Measurements from ENCODE around the gene ALDH3B2. TPM values are rescaled to one million over a fixed set of nuclear protein-coding genes. Genes with fewer than 3 reads are reported as not detected.
A peak's percentile ranks its signal among the peaks of the same experiment; 100 is the strongest.

The ALDH3B2 gene
- polyA plus RNA-seq, 3 donors, result not detected

DNA sequence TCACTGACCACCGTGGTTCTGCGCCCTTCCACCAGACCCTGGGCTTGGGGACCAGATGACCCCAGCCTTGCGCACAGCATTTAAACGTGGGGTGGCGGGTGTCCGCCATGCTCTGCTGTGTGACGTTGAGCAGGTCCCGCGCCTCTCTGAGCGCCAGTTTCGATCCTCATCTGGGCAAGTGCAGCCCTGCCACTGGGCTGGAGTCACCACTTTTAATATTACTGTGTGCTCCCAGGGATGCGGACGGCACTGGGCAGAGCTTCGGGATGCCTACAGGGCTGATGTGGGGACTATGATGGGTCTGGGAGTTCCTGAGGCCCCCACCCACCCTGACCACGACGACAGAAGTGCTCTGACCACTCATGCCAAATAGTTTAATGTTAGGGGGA lies 43.5 kb downstream of the ALDH3B2 start:
- Histone ChIP-seq H3K27me3 (ENCODE audit: control insufficient read depth in 2 of 2, insufficient read depth in 2 of 2, low read length in 2 of 2) (no peaks in the 10 kb centered on the region), H3K4me2 (replicated peaks; ENCODE audit: extremely low read depth, low read length, poor library complexity, severe bottlenecking) (peak overlapping the region; percentile 98), H3K9me3 (replicated peaks in 1 of 2; ENCODE audit: control insufficient read depth in 1 of 2, insufficient read depth in 1 of 2, low read length in 2 of 2) (no peaks in the 10 kb centered on the region), H3K36me3 (replicated peaks in 1 of 2; ENCODE audit: control insufficient read depth in 1 of 2, insufficient read depth in 2 of 2, low read length in 2 of 2) (no peaks in the 10 kb centered on the region), H2AFZ (ENCODE audit: insufficient read depth, low read depth, low read length, poor library complexity, severe bottlenecking) (peak overlapping the region; percentile 86), H3K4me3 (replicated peaks in 1 of 3; ENCODE audit: low read depth in 2 of 3, low read length in 3 of 3) (peak overlapping the region; percentile 48 to 86 (median 56)), H3K27ac (ENCODE audit: low read depth in 1 of 2, low read length in 2 of 2) (peak overlapping the region; percentile 28 to 70), H4K20me1 (ENCODE audit: insufficient read depth, low read length) (no peaks in the 10 kb centered on the region), H3K79me2 (ENCODE audit: insufficient read depth, low read length) (no peaks in the 10 kb centered on the region), H3K9ac (ENCODE audit: insufficient read depth, low read length, poor library complexity, severe bottlenecking) (peak overlapping the region; percentile 69), H3K4me1 (ENCODE audit: control insufficient read depth in 1 of 2, insufficient read depth in 2 of 2, low read length in 2 of 2) (peaks cover 16 to 21% of the 10 kb centered on the region in 2 donors)
- Mint-ChIP-seq H3K27me3 (ENCODE audit: low read depth in 3 of 3) (peaks cover 0 to 4% (median 1%) of the 10 kb centered on the region in 3 donors), H3K9me3 (peaks cover 0 to 7% (median 0%) of the 10 kb centered on the region in 7 donors), H3K4me3 (peak overlapping the region; percentile 84 to 90), H3K36me3 (no peaks in the 10 kb centered on the region), H3K27ac (peak overlapping the region in 6 of 7 donors; percentile 41 to 85 (median 79)), H3K4me1 (peaks cover 10% of the 10 kb centered on the region)
- intact Hi-C loops (cut with micrococcal nuclease), result loop anchor here (2.0 to 5.0 kb wide), 3 partner anchors 28 to 176 kb away; no protein-coding TSS in a partner anchor
- 62% methylated on average over 11 of the region's 16 CpGs for WGBS (ENCODE audit: insufficient coverage)
- no peak for DNase-seq
- TF ChIP-seq, protein P1, sequence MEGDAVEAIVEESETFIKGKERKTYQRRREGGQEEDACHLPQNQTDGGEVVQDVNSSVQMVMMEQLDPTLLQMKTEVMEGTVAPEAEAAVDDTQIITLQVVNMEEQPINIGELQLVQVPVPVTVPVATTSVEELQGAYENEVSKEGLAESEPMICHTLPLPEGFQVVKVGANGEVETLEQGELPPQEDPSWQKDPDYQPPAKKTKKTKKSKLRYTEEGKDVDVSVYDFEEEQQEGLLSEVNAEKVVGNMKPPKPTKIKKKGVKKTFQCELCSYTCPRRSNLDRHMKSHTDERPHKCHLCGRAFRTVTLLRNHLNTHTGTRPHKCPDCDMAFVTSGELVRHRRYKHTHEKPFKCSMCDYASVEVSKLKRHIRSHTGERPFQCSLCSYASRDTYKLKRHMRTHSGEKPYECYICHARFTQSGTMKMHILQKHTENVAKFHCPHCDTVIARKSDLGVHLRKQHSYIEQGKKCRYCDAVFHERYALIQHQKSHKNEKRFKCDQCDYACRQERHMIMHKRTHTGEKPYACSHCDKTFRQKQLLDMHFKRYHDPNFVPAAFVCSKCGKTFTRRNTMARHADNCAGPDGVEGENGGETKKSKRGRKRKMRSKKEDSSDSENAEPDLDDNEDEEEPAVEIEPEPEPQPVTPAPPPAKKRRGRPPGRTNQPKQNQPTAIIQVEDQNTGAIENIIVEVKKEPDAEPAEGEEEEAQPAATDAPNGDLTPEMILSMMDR (IDR thresholded peaks at IDR 0.05), result no peak

DNA sequence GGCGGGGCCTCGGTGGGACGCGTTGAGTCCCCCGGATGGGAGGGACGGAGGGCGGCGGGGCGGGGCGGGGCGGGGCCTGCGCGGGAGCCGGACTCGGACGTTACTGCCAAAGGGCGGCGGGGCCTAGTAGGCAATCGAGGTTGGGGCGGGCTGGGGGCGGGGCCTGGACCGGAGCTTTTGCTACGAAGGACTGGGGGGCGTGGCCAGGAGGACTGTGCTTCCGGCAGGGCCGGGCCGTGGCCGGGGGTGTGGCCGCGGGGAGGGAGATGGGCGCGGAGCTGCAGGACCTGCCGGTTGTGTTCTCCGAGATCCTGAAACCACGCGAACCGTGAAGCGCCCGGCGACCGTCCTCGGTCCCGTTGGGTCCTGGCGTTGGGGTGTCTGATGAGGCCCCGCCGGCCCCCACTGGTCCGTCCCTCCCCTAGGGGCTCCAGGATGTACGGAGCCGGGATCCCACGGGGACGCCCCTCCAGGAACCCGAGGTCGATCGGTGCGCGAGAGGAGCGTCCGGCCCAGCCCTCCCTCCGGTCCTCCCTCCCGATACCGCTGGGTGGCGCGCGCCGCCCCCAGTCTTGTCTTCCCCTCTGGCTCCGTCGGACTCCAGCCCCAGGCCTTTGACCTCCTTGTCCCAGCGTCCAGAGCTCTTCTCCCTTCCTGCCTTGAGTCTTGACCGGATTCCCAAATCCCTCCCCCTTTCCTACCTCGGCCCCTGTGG lies 44.0 kb downstream of the ALDH3B2 start:
- WGBS (ENCODE audit: insufficient coverage), result under 1% methylated on average over 52 of the region's 70 CpGs
- Histone ChIP-seq H4K20me1 (ENCODE audit: insufficient read depth, low read length) (no peaks in the 10 kb centered on the region), H3K36me3 (replicated peaks in 1 of 2; ENCODE audit: control insufficient read depth in 1 of 2, insufficient read depth in 2 of 2, low read length in 2 of 2) (no peaks in the 10 kb centered on the region), H3K27me3 (ENCODE audit: control insufficient read depth in 2 of 2, insufficient read depth in 2 of 2, low read length in 2 of 2) (no peaks in the 10 kb centered on the region), H2AFZ (ENCODE audit: insufficient read depth, low read depth, low read length, poor library complexity, severe bottlenecking) (peak overlapping the region; percentile 86), H3K9me3 (replicated peaks in 1 of 2; ENCODE audit: control insufficient read depth in 1 of 2, insufficient read depth in 1 of 2, low read length in 2 of 2) (no peaks in the 10 kb centered on the region), H3K4me1 (ENCODE audit: control insufficient read depth in 1 of 2, insufficient read depth in 2 of 2, low read length in 2 of 2) (peaks cover 16 to 21% of the 10 kb centered on the region in 2 donors), H3K9ac (ENCODE audit: insufficient read depth, low read length, poor library complexity, severe bottlenecking) (peak overlapping the region; percentile 69), H3K79me2 (ENCODE audit: insufficient read depth, low read length) (no peaks in the 10 kb centered on the region), H3K27ac (ENCODE audit: low read depth in 1 of 2, low read length in 2 of 2) (peak overlapping the region; percentile 28 to 70), H3K4me3 (replicated peaks in 1 of 3; ENCODE audit: low read depth in 2 of 3, low read length in 3 of 3) (peak overlapping the region; percentile 48 to 86 (median 56)), H3K4me2 (replicated peaks; ENCODE audit: extremely low read depth, low read length, poor library complexity, severe bottlenecking) (peak overlapping the region; percentile 98)
- Mint-ChIP-seq H3K27me3 (ENCODE audit: low read depth in 3 of 3) (peaks cover 0 to 4% (median 1%) of the 10 kb centered on the region in 3 donors), H3K4me1 (peaks cover 10% of the 10 kb centered on the region), H3K36me3 (no peaks in the 10 kb centered on the region), H3K27ac (peak overlapping the region; percentile 56 to 92 (median 81)), H3K9me3 (peaks cover 0 to 7% (median 0%) of the 10 kb centered on the region in 7 donors), H3K4me3 (peak overlapping the region; percentile 84 to 90)
- intact Hi-C loops (cut with micrococcal nuclease), result loop anchor here (2.0 to 5.0 kb wide), 3 partner anchors 28 to 177 kb away; no protein-coding TSS in a partner anchor
- TF ChIP-seq, protein P1 (IDR thresholded peaks at IDR 0.05), result peak; percentile 88
- DNase-seq, result peak; percentile 96
